Measurements from ENCODE around the gene FHOD3. TPM values are rescaled to one million over a fixed set of nuclear protein-coding genes. Genes with fewer than 3 reads are reported as not detected.

The FHOD3 gene
- total and polyA plus RNA-seq, 9 of the 15 experiments (the other 6 are each of a cell fraction or from before 2014, with no cell fraction given) = 0.11 TPM; not detected in 8

DNA sequence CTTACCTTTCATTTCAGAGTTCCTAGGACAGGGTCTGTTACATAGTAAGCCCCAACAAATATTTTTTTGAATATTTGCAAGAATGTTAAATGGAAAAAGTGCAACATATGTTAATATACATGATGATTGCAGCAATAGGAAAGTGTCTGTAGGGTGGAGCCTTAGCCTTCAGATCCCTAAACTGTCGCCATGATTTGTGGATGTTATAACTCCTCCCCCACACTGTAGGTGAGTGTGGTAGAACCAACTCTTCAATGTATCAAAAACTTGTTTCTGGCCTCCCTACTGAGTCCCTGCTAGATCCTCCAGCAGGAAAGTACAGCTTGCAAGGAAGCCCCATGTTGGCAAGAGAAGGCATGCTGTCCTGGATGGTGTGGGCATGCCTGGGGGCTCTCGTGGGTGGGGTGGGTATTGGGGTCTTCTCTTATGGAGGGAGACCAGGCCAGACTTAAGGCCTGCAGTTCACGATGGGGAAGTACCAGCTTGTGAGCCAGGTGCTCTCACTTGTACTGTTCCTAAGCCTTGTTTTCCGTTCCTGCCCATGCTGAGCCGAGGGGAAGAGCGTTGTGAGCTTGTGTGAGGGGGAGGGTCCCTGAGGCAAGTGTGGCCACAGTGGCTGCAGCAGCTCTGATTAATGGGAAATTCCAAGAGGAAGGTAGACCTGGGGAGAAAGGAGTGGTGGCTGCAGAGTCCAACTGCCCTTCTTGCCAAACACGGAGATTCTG lies 11.4 kb downstream of the FHOD3 start:
- H2AFZ ChIP-seq (ENCODE audit: low read depth, low read length) = no peak overlapping the region
- DNase-seq (ENCODE audit: extremely low read depth in 1 of 4, low spot score in 3 of 4) (no peak), ATAC-seq (no peak), FAIRE-seq (no peak)
- no peaks in the 10 kb centered on the region for H3K9me1 ChIP-seq (ENCODE audit: control insufficient read depth, insufficient read depth, low read length)
- no peak overlapping the region for H3K9ac ChIP-seq (ENCODE audit: insufficient read depth in 1 of 2, low read depth in 2 of 2, low read length in 2 of 2)
- no peak overlapping the region for H3K27ac ChIP-seq (ENCODE audit: extremely low read depth, low read depth, low read length)
- no peaks in the 10 kb centered on the region; a peak in 1 of 5 replicates for H3K4me1 ChIP-seq (replicated peaks in 1 of 2; ENCODE audit: control insufficient read depth in 2 of 2, insufficient read depth in 2 of 2, low read length in 2 of 2)
- in situ Hi-C loops (cut with MboI) = no loop called here
- no peaks in the 10 kb centered on the region for H3K36me3 ChIP-seq (ENCODE audit: control insufficient read depth, insufficient read depth, low read length)
- no peaks in the 10 kb centered on the region for H3K79me2 ChIP-seq (ENCODE audit: control insufficient read depth, insufficient read depth, low read length)
- H4K20me1 ChIP-seq (replicated peaks; ENCODE audit: control insufficient read depth, insufficient read depth, low read length) = no peaks in the 10 kb centered on the region
- no peak overlapping the region for H3K4me2 ChIP-seq (ENCODE audit: insufficient read depth, low read length)
- POLR2A ChIA-PET = interaction anchor here (0.8 kb wide), 1 partner anchor 323 kb away, joined by 4 read pairs; no protein-coding TSS in a partner anchor
- no peak overlapping the region for H3K4me3 ChIP-seq
- WGBS (ENCODE audit: insufficient coverage, low coverage, missing lambda C conversion rate) = under 1% methylated on average over 7 of the region's 7 CpGs
- no peaks in the 10 kb centered on the region for H3K9me3 ChIP-seq (replicated peaks; ENCODE audit: control insufficient read depth, insufficient read depth, low read depth, low read length)
- CTCF ChIA-PET (ENCODE audit: low intra/inter-chr PET ratio) = no interaction called here
- no TSS peak for BruUV-seq (replicated peaks)
- peaks cover 0 to 20% of the 10 kb centered on the region in 2 experiments; a peak in 3 of 5 replicates for H3K27me3 ChIP-seq (ENCODE audit: control insufficient read depth in 2 of 2, insufficient read depth in 2 of 2, low read length in 2 of 2)
- intact Hi-C loops (cut with micrococcal nuclease) = no loop called here
- 0 out of 2 replicates have a peak, but pooled peaks have one; percentile 50 for TF ChIP-seq ZEB2 (IDR thresholded peaks at IDR 0.05)
- no peak for TF ChIP-seq STAT5A (IDR thresholded peaks at IDR 0.05; ENCODE audit: borderline replicate concordance, low read length)
- no peak for TF ChIP-seq CHD4 (IDR thresholded peaks at IDR 0.05; ENCODE audit: insufficient read depth, insufficient replicate concordance, low read depth, low read length, poor library complexity, severe bottlenecking)
- TF ChIP-seq, protein P1, sequence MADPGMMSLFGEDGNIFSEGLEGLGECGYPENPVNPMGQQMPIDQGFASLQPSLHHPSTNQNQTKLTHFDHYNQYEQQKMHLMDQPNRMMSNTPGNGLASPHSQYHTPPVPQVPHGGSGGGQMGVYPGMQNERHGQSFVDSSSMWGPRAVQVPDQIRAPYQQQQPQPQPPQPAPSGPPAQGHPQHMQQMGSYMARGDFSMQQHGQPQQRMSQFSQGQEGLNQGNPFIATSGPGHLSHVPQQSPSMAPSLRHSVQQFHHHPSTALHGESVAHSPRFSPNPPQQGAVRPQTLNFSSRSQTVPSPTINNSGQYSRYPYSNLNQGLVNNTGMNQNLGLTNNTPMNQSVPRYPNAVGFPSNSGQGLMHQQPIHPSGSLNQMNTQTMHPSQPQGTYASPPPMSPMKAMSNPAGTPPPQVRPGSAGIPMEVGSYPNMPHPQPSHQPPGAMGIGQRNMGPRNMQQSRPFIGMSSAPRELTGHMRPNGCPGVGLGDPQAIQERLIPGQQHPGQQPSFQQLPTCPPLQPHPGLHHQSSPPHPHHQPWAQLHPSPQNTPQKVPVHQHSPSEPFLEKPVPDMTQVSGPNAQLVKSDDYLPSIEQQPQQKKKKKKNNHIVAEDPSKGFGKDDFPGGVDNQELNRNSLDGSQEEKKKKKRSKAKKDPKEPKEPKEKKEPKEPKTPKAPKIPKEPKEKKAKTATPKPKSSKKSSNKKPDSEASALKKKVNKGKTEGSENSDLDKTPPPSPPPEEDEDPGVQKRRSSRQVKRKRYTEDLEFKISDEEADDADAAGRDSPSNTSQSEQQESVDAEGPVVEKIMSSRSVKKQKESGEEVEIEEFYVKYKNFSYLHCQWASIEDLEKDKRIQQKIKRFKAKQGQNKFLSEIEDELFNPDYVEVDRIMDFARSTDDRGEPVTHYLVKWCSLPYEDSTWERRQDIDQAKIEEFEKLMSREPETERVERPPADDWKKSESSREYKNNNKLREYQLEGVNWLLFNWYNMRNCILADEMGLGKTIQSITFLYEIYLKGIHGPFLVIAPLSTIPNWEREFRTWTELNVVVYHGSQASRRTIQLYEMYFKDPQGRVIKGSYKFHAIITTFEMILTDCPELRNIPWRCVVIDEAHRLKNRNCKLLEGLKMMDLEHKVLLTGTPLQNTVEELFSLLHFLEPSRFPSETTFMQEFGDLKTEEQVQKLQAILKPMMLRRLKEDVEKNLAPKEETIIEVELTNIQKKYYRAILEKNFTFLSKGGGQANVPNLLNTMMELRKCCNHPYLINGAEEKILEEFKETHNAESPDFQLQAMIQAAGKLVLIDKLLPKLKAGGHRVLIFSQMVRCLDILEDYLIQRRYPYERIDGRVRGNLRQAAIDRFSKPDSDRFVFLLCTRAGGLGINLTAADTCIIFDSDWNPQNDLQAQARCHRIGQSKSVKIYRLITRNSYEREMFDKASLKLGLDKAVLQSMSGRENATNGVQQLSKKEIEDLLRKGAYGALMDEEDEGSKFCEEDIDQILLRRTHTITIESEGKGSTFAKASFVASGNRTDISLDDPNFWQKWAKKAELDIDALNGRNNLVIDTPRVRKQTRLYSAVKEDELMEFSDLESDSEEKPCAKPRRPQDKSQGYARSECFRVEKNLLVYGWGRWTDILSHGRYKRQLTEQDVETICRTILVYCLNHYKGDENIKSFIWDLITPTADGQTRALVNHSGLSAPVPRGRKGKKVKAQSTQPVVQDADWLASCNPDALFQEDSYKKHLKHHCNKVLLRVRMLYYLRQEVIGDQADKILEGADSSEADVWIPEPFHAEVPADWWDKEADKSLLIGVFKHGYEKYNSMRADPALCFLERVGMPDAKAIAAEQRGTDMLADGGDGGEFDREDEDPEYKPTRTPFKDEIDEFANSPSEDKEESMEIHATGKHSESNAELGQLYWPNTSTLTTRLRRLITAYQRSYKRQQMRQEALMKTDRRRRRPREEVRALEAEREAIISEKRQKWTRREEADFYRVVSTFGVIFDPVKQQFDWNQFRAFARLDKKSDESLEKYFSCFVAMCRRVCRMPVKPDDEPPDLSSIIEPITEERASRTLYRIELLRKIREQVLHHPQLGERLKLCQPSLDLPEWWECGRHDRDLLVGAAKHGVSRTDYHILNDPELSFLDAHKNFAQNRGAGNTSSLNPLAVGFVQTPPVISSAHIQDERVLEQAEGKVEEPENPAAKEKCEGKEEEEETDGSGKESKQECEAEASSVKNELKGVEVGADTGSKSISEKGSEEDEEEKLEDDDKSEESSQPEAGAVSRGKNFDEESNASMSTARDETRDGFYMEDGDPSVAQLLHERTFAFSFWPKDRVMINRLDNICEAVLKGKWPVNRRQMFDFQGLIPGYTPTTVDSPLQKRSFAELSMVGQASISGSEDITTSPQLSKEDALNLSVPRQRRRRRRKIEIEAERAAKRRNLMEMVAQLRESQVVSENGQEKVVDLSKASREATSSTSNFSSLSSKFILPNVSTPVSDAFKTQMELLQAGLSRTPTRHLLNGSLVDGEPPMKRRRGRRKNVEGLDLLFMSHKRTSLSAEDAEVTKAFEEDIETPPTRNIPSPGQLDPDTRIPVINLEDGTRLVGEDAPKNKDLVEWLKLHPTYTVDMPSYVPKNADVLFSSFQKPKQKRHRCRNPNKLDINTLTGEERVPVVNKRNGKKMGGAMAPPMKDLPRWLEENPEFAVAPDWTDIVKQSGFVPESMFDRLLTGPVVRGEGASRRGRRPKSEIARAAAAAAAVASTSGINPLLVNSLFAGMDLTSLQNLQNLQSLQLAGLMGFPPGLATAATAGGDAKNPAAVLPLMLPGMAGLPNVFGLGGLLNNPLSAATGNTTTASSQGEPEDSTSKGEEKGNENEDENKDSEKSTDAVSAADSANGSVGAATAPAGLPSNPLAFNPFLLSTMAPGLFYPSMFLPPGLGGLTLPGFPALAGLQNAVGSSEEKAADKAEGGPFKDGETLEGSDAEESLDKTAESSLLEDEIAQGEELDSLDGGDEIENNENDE (IDR thresholded peaks at IDR 0.05; ENCODE audit: low read depth, low read length) = no peak

All from K562 (cell line).